Body of pancreas (tissue), 4 donors: ENCODE data around the gene BABAM2.
"Not testable (repeated sequence)": the region's sequence is repeated elsewhere in the genome, so short reads cannot be mapped to it uniquely, and the experiment has no call there.

Experiments used
- CTCF ChIP-seq, 7 experiments: fragments of 450-650 bp in 4 of 7; fragments of 200-600 bp in 3 of 7; sonication (generic) in 3 of 7; IDR thresholded peaks; one replicate each; pipeline ENCODE4 v1.5.1; 2016 to 2019; ENCODE audit warnings: antibody characterized with exemption in 7 of 7
- POLR2A ChIP-seq, 3 donors: fragments of 450-650 bp; IDR thresholded peaks; one replicate each; pipeline ENCODE4 v1.6.1; 2016; ENCODE audit warnings: antibody characterized with exemption in 3 of 3, mild to moderate bottlenecking in 2 of 3

GRCh38 chr2:28018474-28018873, 127.9 kb downstream of the BABAM2 start:
- TF ChIP-seq CTCF, POLR2A (IDR thresholded peaks at IDR 0.05): not testable (repeated sequence)
